Stomach (tissue), 4 donors: ENCODE results near the gene GCSAM.

Source experiments
- EP300 ChIP-seq: sonication (generic); formaldehyde crosslinking; IDR thresholded peaks from one replicate; pipeline ENCODE4 v1.6.1; 2017; ENCODE audit warnings: antibody characterized with exemption
- POLR2A ChIP-seq, 4 donors: fragments of 450-650 bp; IDR thresholded peaks; one replicate each; pipeline ENCODE4 v1.6.1; 2016; ENCODE audit warnings: antibody characterized with exemption in 4 of 4, control low read depth in 2 of 4, mild to moderate bottlenecking in 1 of 4, moderate library complexity in 1 of 4
- POLR2AphosphoS5 ChIP-seq, 3 donors: sonication (generic); formaldehyde crosslinking; IDR thresholded peaks; one replicate each; pipeline ENCODE4 v1.6.1; 2016; ENCODE audit warnings: antibody characterized with exemption in 3 of 3
- TF ChIP-seq, protein P1 (sequence below), 7 experiments: fragments of 450-650 bp in 4 of 7; fragments of 200-600 bp in 3 of 7; sonication (generic) in 3 of 7; IDR thresholded peaks; one replicate each; pipeline ENCODE4 v1.5.1; 2016 to 2019; ENCODE audit warnings: antibody characterized with exemption in 7 of 7, control low read depth in 2 of 7, mild to moderate bottlenecking in 1 of 7

DNA sequence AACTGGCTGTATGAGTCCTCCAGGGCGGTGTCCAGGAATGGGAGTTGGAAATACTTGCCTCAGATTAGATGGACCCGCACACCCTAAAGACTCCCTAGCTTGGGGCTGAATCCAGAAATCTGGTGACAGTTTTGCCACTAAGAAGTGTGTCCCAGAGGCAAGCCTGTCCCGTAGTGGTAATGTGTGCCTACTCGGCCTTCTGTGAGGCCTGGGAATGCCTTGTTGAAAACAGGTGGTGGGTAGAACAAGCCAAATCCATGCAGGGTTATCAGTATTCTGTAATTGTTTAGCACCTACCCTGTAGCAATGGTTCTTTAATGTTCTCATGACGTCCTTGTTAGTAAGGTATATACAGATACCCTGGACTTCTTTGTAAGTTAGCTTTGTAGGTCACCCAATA, 45.3 kb downstream of the GCSAM start:
- TF ChIP-seq, protein P1, sequence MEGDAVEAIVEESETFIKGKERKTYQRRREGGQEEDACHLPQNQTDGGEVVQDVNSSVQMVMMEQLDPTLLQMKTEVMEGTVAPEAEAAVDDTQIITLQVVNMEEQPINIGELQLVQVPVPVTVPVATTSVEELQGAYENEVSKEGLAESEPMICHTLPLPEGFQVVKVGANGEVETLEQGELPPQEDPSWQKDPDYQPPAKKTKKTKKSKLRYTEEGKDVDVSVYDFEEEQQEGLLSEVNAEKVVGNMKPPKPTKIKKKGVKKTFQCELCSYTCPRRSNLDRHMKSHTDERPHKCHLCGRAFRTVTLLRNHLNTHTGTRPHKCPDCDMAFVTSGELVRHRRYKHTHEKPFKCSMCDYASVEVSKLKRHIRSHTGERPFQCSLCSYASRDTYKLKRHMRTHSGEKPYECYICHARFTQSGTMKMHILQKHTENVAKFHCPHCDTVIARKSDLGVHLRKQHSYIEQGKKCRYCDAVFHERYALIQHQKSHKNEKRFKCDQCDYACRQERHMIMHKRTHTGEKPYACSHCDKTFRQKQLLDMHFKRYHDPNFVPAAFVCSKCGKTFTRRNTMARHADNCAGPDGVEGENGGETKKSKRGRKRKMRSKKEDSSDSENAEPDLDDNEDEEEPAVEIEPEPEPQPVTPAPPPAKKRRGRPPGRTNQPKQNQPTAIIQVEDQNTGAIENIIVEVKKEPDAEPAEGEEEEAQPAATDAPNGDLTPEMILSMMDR (IDR thresholded peaks at IDR 0.05), result no peak
- TF ChIP-seq POLR2A (IDR thresholded peaks at IDR 0.05) (peak in 1 of 4 donors; percentile 27), POLR2AphosphoS5 (IDR thresholded peaks at IDR 0.05) (peak in 2 of 3 donors; percentile 45 to 65), EP300 (no peak)
